Smooth muscle cell (in vitro differentiated cells): ENCODE data around the gene CD2AP. TPM values are rescaled to one million over a fixed set of nuclear protein-coding genes. Genes with fewer than 3 reads are reported as not detected.

Source experiments
- DNase-seq: peaks from one replicate; lab custom pipeline; 2025; ENCODE audit not compliant: unreplicated experiment; lab: John Stamatoyannopoulos, UW
- H2AFZ ChIP-seq: fragments of 200-600 bp; sonication (generic); 2 replicates; pipeline ENCODE4 v1.6.0; 2016; ENCODE audit warnings: antibody characterized with exemption, low read depth, mild to moderate bottlenecking
- H3F3A ChIP-seq: fragments of 200-600 bp; sonication (generic); 2 replicates; pipeline ENCODE4 v1.6.0; 2017; ENCODE audit warnings: antibody characterized with exemption, low read depth
- H3K27ac ChIP-seq: fragments of 200-600 bp; sonication (generic); 2 replicates; pipeline ENCODE4 v1.5.1; 2016; ENCODE audit warnings: low read depth, mild to moderate bottlenecking
- H3K27me3 ChIP-seq: fragments of 200-600 bp; sonication (generic); 2 replicates; pipeline ENCODE4 v1.6.1; 2016; ENCODE audit warnings: low read depth, mild to moderate bottlenecking
- H3K36me3 ChIP-seq: fragments of 200-600 bp; sonication (generic); 2 replicates; pipeline ENCODE4 v1.5.1; 2016; ENCODE audit warnings: low read depth
- H3K4me1 ChIP-seq: fragments of 200-600 bp; sonication (generic); 2 replicates; pipeline ENCODE4 v1.5.1; 2016; ENCODE audit warnings: low read depth
- H3K4me2 ChIP-seq: fragments of 200-600 bp; sonication (generic); 2 replicates; pipeline ENCODE4 v1.6.0; 2016; ENCODE audit warnings: mild to moderate bottlenecking
- H3K4me3 ChIP-seq: fragments of 200-600 bp; sonication (generic); 2 replicates; pipeline ENCODE4 v1.5.1; 2016; ENCODE audit warnings: mild to moderate bottlenecking
- H3K79me2 ChIP-seq: fragments of 200-600 bp; sonication (generic); 2 replicates; pipeline ENCODE4 v1.6.0; 2016; ENCODE audit warnings: low read depth, mild to moderate bottlenecking
- H3K9ac ChIP-seq: fragments of 200-600 bp; sonication (generic); 2 replicates; pipeline ENCODE4 v1.6.0; 2016; ENCODE audit warnings: low read depth
- H3K9me3 ChIP-seq: fragments of 200-600 bp; sonication (generic); replicated peaks from 2 replicates; pipeline ENCODE4 v1.5.1; 2016; ENCODE audit warnings: low read depth
- H4K20me1 ChIP-seq: fragments of 200-600 bp; sonication (generic); 2 replicates; pipeline ENCODE4 v1.6.0; 2016; ENCODE audit warnings: low read depth
- WGBS: methylation state at CpG from one replicate; pipeline ENCODE4 v1.1.7; 2016; ENCODE audit warnings: low lambda C conversion rate; 5-methylcytosine and 5-hydroxymethylcytosine counted together
- polyA plus RNA-seq: library from polyadenylated mRNA; unstranded; fragments of >200 nt; fragmentation: Nextera tagmentation; extraction: Ambion mirVana; gene quantifications from 2 replicates; pipeline ENCODE4 v1.2.1, GENCODE V29; 2016
- total RNA-seq: library from RNA; depleted of rRNA; stranded (reverse); fragments of >200 nt; gene quantifications from 2 replicates; pipeline ENCODE4 v1.2.3, GENCODE V29; 2014
- TF ChIP-seq, protein P1 (sequence below): fragments of 200-600 bp; sonication (generic); IDR thresholded peaks from 2 replicates; pipeline ENCODE4 v1.5.1; 2017; ENCODE audit warnings: borderline replicate concordance, mild to moderate bottlenecking, antibody characterized with exemption; ENCODE audit not compliant: insufficient read depth, poor library complexity, severe bottlenecking

Gene CD2AP
- total and polyA plus RNA-seq, 2 experiments from 2014 or later, result 7.4 to 33.4 TPM

GRCh38 chr6:47446669-47447330 is 30.8 kb upstream of the CD2AP start:
- Histone ChIP-seq H3K9me3 (no peaks in the 10 kb centered on the region), H3K27ac (no peak overlapping the region), H2AFZ (no peak overlapping the region), H3K27me3 (no peaks in the 10 kb centered on the region), H3K79me2 (no peaks in the 10 kb centered on the region), H4K20me1 (no peaks in the 10 kb centered on the region), H3K4me2 (no peak overlapping the region), H3F3A (no peaks in the 10 kb centered on the region), H3K36me3 (no peaks in the 10 kb centered on the region), H3K4me3 (no peak overlapping the region), H3K4me1 (no peaks in the 10 kb centered on the region), H3K9ac (no peak overlapping the region)
- no peak for DNase-seq
- WGBS, result 73% methylated on average over 3 of the region's 3 CpGs
- TF ChIP-seq, protein P1, sequence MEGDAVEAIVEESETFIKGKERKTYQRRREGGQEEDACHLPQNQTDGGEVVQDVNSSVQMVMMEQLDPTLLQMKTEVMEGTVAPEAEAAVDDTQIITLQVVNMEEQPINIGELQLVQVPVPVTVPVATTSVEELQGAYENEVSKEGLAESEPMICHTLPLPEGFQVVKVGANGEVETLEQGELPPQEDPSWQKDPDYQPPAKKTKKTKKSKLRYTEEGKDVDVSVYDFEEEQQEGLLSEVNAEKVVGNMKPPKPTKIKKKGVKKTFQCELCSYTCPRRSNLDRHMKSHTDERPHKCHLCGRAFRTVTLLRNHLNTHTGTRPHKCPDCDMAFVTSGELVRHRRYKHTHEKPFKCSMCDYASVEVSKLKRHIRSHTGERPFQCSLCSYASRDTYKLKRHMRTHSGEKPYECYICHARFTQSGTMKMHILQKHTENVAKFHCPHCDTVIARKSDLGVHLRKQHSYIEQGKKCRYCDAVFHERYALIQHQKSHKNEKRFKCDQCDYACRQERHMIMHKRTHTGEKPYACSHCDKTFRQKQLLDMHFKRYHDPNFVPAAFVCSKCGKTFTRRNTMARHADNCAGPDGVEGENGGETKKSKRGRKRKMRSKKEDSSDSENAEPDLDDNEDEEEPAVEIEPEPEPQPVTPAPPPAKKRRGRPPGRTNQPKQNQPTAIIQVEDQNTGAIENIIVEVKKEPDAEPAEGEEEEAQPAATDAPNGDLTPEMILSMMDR, result no peak

DNA sequence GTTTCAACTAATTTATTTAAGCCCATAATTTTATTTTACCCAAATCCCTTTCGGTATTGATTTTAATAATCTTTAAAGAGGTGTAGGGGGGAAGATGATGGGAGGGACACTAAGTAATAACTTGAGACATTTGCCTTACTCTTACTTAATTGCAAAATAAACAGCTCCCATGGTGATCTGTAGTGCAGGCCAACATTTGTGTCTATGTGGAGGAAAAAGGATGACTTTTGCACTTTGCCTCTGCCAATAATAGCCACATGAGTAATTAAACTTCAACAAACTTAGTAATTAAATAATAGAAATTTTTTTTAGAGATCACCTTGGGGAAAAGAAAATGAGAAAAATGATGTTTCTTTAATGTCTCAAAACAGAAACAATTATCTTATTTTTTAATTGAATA is 29.9 kb upstream of the CD2AP start:
- Histone ChIP-seq H3F3A (no peaks in the 10 kb centered on the region), H4K20me1 (no peaks in the 10 kb centered on the region), H3K4me1 (no peaks in the 10 kb centered on the region), H2AFZ (no peak overlapping the region), H3K9me3 (no peaks in the 10 kb centered on the region), H3K4me3 (no peak overlapping the region), H3K4me2 (no peak overlapping the region), H3K9ac (no peak overlapping the region), H3K27ac (no peak overlapping the region), H3K36me3 (no peaks in the 10 kb centered on the region), H3K27me3 (no peaks in the 10 kb centered on the region), H3K79me2 (no peaks in the 10 kb centered on the region)
- TF ChIP-seq, protein P1, result no peak
- no peak for DNase-seq
- WGBS, result 93% methylated on average over 1 of the region's 1 CpG

DNA sequence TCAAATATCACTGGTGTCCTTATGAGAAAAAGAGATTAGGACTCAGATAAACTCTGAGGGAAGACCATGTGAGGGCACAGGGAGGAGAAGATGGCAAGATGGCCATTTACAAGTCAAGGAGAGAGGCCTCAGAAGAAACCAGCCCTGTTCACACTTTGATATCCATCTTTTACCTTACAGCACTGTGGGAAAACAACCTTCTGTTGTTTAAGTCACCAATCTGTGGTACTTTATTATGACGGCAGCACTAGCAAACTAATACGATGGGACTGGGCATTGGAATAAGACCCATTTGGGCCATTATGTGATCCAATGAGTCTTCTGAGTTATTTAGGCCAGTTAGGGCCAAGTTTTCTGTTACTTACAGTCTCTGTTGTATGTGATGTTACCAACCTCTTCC is 26.4 kb upstream of the CD2AP start:
- H2AFZ ChIP-seq, result no peak overlapping the region
- WGBS, result 96% methylated on average over 2 of the region's 2 CpGs
- no peak overlapping the region for H3K9ac ChIP-seq
- no peaks in the 10 kb centered on the region for H3K4me1 ChIP-seq
- no peak for DNase-seq
- H3K4me2 ChIP-seq, result no peak overlapping the region
- no peaks in the 10 kb centered on the region for H3K36me3 ChIP-seq
- H3K79me2 ChIP-seq, result no peaks in the 10 kb centered on the region
- no peak overlapping the region for H3K27ac ChIP-seq
- H4K20me1 ChIP-seq, result no peaks in the 10 kb centered on the region
- H3F3A ChIP-seq, result no peaks in the 10 kb centered on the region
- no peak overlapping the region for H3K4me3 ChIP-seq
- H3K27me3 ChIP-seq, result no peaks in the 10 kb centered on the region
- TF ChIP-seq, protein P1, result no peak
- H3K9me3 ChIP-seq, result no peaks in the 10 kb centered on the region

- Histone ChIP-seq H3F3A (no peaks in the 10 kb centered on the region), H3K27me3 (no peaks in the 10 kb centered on the region), H3K4me2 (no peak overlapping the region), H4K20me1 (no peaks in the 10 kb centered on the region), H3K27ac (no peak overlapping the region), H3K9me3 (no peaks in the 10 kb centered on the region), H3K79me2 (no peaks in the 10 kb centered on the region), H2AFZ (no peak overlapping the region), H3K9ac (no peak overlapping the region), H3K4me1 (no peaks in the 10 kb centered on the region), H3K4me3 (no peak overlapping the region), H3K36me3 (no peaks in the 10 kb centered on the region)
- TF ChIP-seq, protein P1, result no peak
- no peak for DNase-seq
- 95% methylated on average over 2 of the region's 2 CpGs for WGBS
Observed at GRCh38 chr6:47452899-47453298, 24.7 kb upstream of the CD2AP start.
